Liver (tissue), 9 donors: Measurements from ENCODE around the gene SLC16A5. TPM values are rescaled to one million over a fixed set of nuclear protein-coding genes. Genes with fewer than 3 reads are reported as not detected.
"Not testable (repeated sequence)": the region's sequence is repeated elsewhere in the genome, so short reads cannot be mapped to it uniquely, and the experiment has no call there.

ENCODE experiments used
- DNase-seq: peaks from one replicate; pipeline ENCODE4 v3.0.0-alpha.2; 2017; ENCODE audit warnings: low spot score
- H3K27ac ChIP-seq, 2 donors: one replicate each; pipeline ENCODE4 v1.7.0; 2013; ENCODE audit warnings: inconsistent platforms in 2 of 2, low read length in 2 of 2, control low read depth in 1 of 2, low read depth in 1 of 2, mild to moderate bottlenecking in 1 of 2
- H3K27me3 ChIP-seq, 4 donors: one replicate each; pipeline versions ENCODE4 v1.6.1 to v1.7.0; 2013; ENCODE audit warnings: low read length in 3 of 4, inconsistent platforms in 1 of 4, mild to moderate bottlenecking in 1 of 4, moderate library complexity in 1 of 4; ENCODE audit not compliant: control insufficient read depth in 4 of 4, insufficient read depth in 4 of 4
- H3K36me3 ChIP-seq, 4 donors: one replicate each; pipeline versions ENCODE4 v1.6.1 to v1.7.0; 2013; ENCODE audit warnings: low read length in 3 of 4, mild to moderate bottlenecking in 3 of 4, low read depth in 1 of 4, moderate library complexity in 1 of 4; ENCODE audit not compliant: control insufficient read depth in 4 of 4, insufficient read depth in 3 of 4
- H3K4me1 ChIP-seq, 4 donors: one replicate each; pipeline versions ENCODE4 v1.6.1 to v1.7.0; 2013; ENCODE audit warnings: low read length in 3 of 4, mild to moderate bottlenecking in 3 of 4, moderate library complexity in 1 of 4; ENCODE audit not compliant: control insufficient read depth in 4 of 4, insufficient read depth in 4 of 4
- H3K4me3 ChIP-seq, 3 donors: one replicate each; pipeline versions ENCODE4 v1.6.1 to v1.7.0; 2013; ENCODE audit warnings: low read length in 3 of 3, control low read depth in 1 of 3, low read depth in 1 of 3, mild to moderate bottlenecking in 1 of 3
- H3K9ac ChIP-seq, 2 donors: one replicate each; pipeline ENCODE4 v1.7.0; 2013; ENCODE audit warnings: low read length in 2 of 2, mild to moderate bottlenecking in 2 of 2, moderate library complexity in 2 of 2, control low read depth in 1 of 2, low read depth in 1 of 2
- H3K9me3 ChIP-seq, 4 donors: one replicate each; pipeline versions ENCODE4 v1.6.1 to v1.7.0; 2013; ENCODE audit warnings: low read length in 3 of 4; ENCODE audit not compliant: control insufficient read depth in 4 of 4
- EGR1 ChIP-seq, 2 donors: IDR thresholded peaks; 2 replicates each; pipeline ENCODE4 v1.6.1; 2016 to 2018; ENCODE audit warnings: antibody characterized with exemption in 2 of 2, low read depth in 2 of 2
- FOXA1 ChIP-seq: IDR thresholded peaks from 2 replicates; pipeline ENCODE4 v1.6.1; 2016; ENCODE audit warnings: antibody characterized with exemption
- FOXA2 ChIP-seq: IDR thresholded peaks from 2 replicates; pipeline ENCODE4 v1.6.1; 2016; ENCODE audit warnings: antibody characterized with exemption
- GABPA ChIP-seq, 2 donors: IDR thresholded peaks in 1 of 2; conservative IDR thresholded peaks in 1 of 2; 2 replicates each; pipeline ENCODE4 v1.6.1; 2016; ENCODE audit warnings: antibody characterized with exemption in 2 of 2, mild to moderate bottlenecking in 1 of 2, moderate library complexity in 1 of 2
- HNF4A ChIP-seq, 2 donors: conservative IDR thresholded peaks; 2 replicates each; pipeline ENCODE4 v1.6.1; 2016; ENCODE audit warnings: antibody characterized with exemption in 2 of 2, mild to moderate bottlenecking in 2 of 2
- HNF4G ChIP-seq: IDR thresholded peaks from 2 replicates; pipeline ENCODE4 v1.6.1; 2016; ENCODE audit warnings: antibody characterized with exemption
- JUND ChIP-seq, 2 donors: IDR thresholded peaks; 2 replicates each; pipeline ENCODE4 v1.6.1; 2016; ENCODE audit warnings: antibody characterized with exemption in 2 of 2
- NR2F2 ChIP-seq: IDR thresholded peaks from 2 replicates; pipeline ENCODE4 v1.6.1; 2016; ENCODE audit warnings: antibody characterized with exemption
- RAD21 ChIP-seq, 2 donors: IDR thresholded peaks; 2 replicates each; pipeline ENCODE4 v1.6.1; 2016; ENCODE audit warnings: antibody characterized with exemption in 2 of 2, mild to moderate bottlenecking in 2 of 2
- RXRA ChIP-seq, 2 donors: IDR thresholded peaks; 2 replicates each; pipeline ENCODE4 v1.6.1; 2017 to 2018; ENCODE audit warnings: antibody characterized with exemption in 2 of 2, mild to moderate bottlenecking in 1 of 2
- SP1 ChIP-seq: IDR thresholded peaks from 2 replicates; pipeline ENCODE4 v1.6.1; 2018; ENCODE audit warnings: antibody characterized with exemption, mild to moderate bottlenecking
- TAF1 ChIP-seq: conservative IDR thresholded peaks from 2 replicates; pipeline ENCODE4 v1.6.1; 2016; ENCODE audit warnings: antibody characterized with exemption, mild to moderate bottlenecking
- YY1 ChIP-seq: IDR thresholded peaks from 2 replicates; pipeline ENCODE4 v1.6.1; 2016; ENCODE audit warnings: antibody characterized with exemption, mild to moderate bottlenecking
- WGBS: extraction: QIAGEN DNeasy Blood & Tissue Kit; methylation state at CpG from one replicate; pipeline ENCODE4 v1.1.7; 2013; 5-methylcytosine and 5-hydroxymethylcytosine counted together
- polyA plus RNA-seq, 2 donors: library from polyadenylated mRNA; stranded (reverse) in 1 of 2; unstranded in 1 of 2; fragments of 200-250 nt in 1 of 2; fragments of >200 nt in 1 of 2; fragmentation: Nextera tagmentation in 1 of 2; extraction: Ambion mirVana in 1 of 2; gene quantifications; one replicate each; pipeline versions ENCODE4 v1.2.1 to v1.2.3, GENCODE V29; 2013 to 2015
- total RNA-seq, 2 donors: library from RNA; depleted of rRNA; stranded (reverse); fragments of >200 nt; gene quantifications; one replicate each; pipeline ENCODE4 v1.2.3, GENCODE V29; 2014
- TF ChIP-seq, protein P1 (sequence below): fragments of 150-350 bp; IDR thresholded peaks from 2 replicates; pipeline ENCODE4 v1.5.1; 2017; ENCODE audit warnings: improper control_type of control experiment, low read depth, low read length; ENCODE audit not compliant: missing input control
- TF ChIP-seq, protein P2 (sequence below): IDR thresholded peaks from 2 replicates; pipeline ENCODE4 v1.6.1; 2016; ENCODE audit warnings: antibody characterized with exemption
- TF ChIP-seq, protein P3 (sequence below): IDR thresholded peaks from 2 replicates; pipeline ENCODE4 v1.6.1; 2016; ENCODE audit warnings: antibody characterized with exemption
- TF ChIP-seq, protein P4 (sequence below): IDR thresholded peaks from 2 replicates; pipeline ENCODE4 v1.6.1; 2016; ENCODE audit warnings: antibody characterized with exemption
- donor health status: healthy.
- donor health status: healthy.
- donor health status: healthy.
- donor health status: healthy.
- donor health status: healthy.

SLC16A5 gene
- total and polyA plus RNA-seq, 4 donors, result 1.0 to 4.5 (median 2.6) TPM

GRCh38 chr17:75069783-75070182 is 18.0 kb upstream of the SLC16A5 start:
- no peak overlapping the region for H3K27ac ChIP-seq
- no peak overlapping the region for H3K4me3 ChIP-seq
- WGBS, result 63% methylated on average over 2 of the region's 2 CpGs
- DNase-seq, result no peak
- H3K9me3 ChIP-seq, result no peaks in the 10 kb centered on the region
- H3K27me3 ChIP-seq, result no peaks in the 10 kb centered on the region
- TF ChIP-seq, protein P1, sequence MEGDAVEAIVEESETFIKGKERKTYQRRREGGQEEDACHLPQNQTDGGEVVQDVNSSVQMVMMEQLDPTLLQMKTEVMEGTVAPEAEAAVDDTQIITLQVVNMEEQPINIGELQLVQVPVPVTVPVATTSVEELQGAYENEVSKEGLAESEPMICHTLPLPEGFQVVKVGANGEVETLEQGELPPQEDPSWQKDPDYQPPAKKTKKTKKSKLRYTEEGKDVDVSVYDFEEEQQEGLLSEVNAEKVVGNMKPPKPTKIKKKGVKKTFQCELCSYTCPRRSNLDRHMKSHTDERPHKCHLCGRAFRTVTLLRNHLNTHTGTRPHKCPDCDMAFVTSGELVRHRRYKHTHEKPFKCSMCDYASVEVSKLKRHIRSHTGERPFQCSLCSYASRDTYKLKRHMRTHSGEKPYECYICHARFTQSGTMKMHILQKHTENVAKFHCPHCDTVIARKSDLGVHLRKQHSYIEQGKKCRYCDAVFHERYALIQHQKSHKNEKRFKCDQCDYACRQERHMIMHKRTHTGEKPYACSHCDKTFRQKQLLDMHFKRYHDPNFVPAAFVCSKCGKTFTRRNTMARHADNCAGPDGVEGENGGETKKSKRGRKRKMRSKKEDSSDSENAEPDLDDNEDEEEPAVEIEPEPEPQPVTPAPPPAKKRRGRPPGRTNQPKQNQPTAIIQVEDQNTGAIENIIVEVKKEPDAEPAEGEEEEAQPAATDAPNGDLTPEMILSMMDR, result peak; percentile 48
- peak; percentile 74 to 78 for TF ChIP-seq RAD21 (IDR thresholded peaks at IDR 0.05)
- no peak for TF ChIP-seq NR2F2
- H3K36me3 ChIP-seq, result peaks cover 0 to 2% (median 0%) of the 10 kb centered on the region in 4 donors
- H3K9ac ChIP-seq, result no peak overlapping the region
- peaks cover 0 to 11% (median 7%) of the 10 kb centered on the region in 4 donors for H3K4me1 ChIP-seq

DNA sequence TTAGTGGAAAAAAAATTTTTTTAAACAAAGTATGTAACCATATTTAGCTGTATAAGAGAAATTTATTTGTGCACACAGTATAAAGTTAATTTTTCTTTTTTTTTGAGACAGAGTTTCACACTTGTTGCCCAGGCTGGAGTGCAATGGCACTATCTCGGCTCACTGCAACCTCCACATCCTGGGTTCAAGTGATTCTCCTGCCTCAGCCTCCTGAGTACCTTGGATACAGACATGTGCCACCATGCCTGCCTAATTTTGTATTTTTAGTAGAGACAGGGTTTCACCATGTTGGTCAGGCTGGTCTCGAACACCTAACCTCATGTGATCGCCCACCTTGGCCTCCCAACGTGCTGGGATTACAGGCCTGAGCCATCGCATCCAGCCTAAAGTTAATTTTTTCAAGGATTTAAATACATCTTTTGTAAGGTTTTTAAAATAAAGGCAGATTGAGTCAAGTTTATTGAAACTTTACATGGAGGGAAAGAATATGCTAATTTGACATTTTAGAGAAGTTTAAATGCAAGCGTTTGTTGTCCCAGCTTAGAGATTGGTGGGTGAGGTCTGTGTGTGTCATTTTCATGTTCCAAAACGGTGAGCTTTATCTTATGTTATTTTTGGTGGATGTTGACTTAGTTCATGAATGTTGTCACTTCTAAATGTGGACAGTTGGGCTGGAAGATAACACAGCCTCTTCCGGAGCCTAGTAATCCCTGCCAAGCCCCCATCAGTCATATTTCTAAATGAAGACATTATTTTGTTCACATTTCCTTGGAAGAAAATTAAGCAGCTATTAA is 16.1 kb upstream of the SLC16A5 start:
- not testable (repeated sequence) for DNase-seq, H3K36me3 ChIP-seq, H3K9ac ChIP-seq, H3K27ac ChIP-seq, H3K27me3 ChIP-seq, H3K4me3 ChIP-seq, H3K9me3 ChIP-seq
- 79% methylated on average over 8 of the region's 8 CpGs for WGBS
- H3K4me1 ChIP-seq, result peaks cover 0 to 18% (median 15%) of the 10 kb centered on the region in 4 donors
- peak; percentile 33 for TF ChIP-seq NR2F2

GRCh38 chr17:75072909-75073308 is 14.8 kb upstream of the SLC16A5 start:
- 97% methylated on average over 5 of the region's 5 CpGs for WGBS
- not testable (repeated sequence) for H3K27ac ChIP-seq

DNA sequence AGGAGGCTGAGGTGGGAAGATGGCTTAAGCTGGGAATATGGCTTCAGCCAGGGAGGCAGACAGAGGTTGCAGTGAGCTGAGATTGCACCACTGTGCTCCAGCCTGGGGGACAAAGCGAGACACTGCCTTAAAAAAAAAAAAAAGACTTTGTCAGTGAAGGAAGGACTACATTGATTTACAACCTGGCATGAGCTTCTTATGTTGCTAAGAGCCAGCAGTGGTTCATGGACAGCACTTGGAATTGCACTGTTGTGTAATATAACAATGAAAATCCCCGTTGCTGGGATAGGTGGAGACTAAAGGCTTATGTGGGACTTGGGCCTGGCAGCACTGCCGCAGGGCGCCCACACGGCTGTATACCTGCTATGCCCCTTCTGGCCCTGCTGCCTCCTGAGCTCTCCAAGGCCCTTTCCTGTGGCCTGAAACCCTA is 14.1 kb upstream of the SLC16A5 start:
- Histone ChIP-seq H3K27me3 (no peaks in the 10 kb centered on the region), H3K9ac (no peak overlapping the region), H3K9me3 (no peaks in the 10 kb centered on the region), H3K4me1 (peaks cover 3 to 36% (median 30%) of the 10 kb centered on the region in 4 donors), H3K4me3 (no peak overlapping the region), H3K27ac (no peak overlapping the region), H3K36me3 (no peaks in the 10 kb centered on the region)
- no peak for DNase-seq
- 61% methylated on average over 5 of the region's 5 CpGs for WGBS
- TF ChIP-seq EGR1 (IDR thresholded peaks at IDR 0.05; ENCODE audit: low read depth in 2 of 2) (no peak), GABPA (IDR thresholded peaks at IDR 0.05 in 1 of 2, conservative IDR thresholded peaks at IDR 0.05 in 1 of 2) (no peak), YY1 (no peak), NR2F2 (no peak), FOXA2 (no peak), HNF4A (conservative IDR thresholded peaks at IDR 0.05) (no peak), SP1 (no peak), FOXA1 (no peak), TAF1 (no peak), JUND (IDR thresholded peaks at IDR 0.05) (no peak), HNF4G (no peak), RXRA (IDR thresholded peaks at IDR 0.05) (no peak)
- TF ChIP-seq, protein P1, result no peak
- TF ChIP-seq, protein P2, sequence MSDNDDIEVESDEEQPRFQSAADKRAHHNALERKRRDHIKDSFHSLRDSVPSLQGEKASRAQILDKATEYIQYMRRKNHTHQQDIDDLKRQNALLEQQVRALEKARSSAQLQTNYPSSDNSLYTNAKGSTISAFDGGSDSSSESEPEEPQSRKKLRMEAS, result no peak
- TF ChIP-seq, protein P3, sequence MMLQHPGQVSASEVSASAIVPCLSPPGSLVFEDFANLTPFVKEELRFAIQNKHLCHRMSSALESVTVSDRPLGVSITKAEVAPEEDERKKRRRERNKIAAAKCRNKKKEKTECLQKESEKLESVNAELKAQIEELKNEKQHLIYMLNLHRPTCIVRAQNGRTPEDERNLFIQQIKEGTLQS, result no peak
- TF ChIP-seq, protein P4, sequence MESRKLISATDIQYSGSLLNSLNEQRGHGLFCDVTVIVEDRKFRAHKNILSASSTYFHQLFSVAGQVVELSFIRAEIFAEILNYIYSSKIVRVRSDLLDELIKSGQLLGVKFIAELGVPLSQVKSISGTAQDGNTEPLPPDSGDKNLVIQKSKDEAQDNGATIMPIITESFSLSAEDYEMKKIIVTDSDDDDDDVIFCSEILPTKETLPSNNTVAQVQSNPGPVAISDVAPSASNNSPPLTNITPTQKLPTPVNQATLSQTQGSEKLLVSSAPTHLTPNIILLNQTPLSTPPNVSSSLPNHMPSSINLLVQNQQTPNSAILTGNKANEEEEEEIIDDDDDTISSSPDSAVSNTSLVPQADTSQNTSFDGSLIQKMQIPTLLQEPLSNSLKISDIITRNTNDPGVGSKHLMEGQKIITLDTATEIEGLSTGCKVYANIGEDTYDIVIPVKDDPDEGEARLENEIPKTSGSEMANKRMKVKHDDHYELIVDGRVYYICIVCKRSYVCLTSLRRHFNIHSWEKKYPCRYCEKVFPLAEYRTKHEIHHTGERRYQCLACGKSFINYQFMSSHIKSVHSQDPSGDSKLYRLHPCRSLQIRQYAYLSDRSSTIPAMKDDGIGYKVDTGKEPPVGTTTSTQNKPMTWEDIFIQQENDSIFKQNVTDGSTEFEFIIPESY, result no peak

More at GRCh38 chr17:75072909-75073308, 14.8 kb upstream of the SLC16A5 start:
- H3K27me3 ChIP-seq, H3K4me3 ChIP-seq, H3K36me3 ChIP-seq, H3K9ac ChIP-seq, DNase-seq, H3K9me3 ChIP-seq: not testable (repeated sequence)
- H3K4me1 ChIP-seq, result peaks cover 2 to 29% (median 23%) of the 10 kb centered on the region in 4 donors
